Heart left ventricle (tissue), 16 donors: Measurements from ENCODE around the gene PTPRC. TPM values are rescaled to one million over a fixed set of nuclear protein-coding genes. Genes with fewer than 3 reads are reported as not detected.

Experiments
- ATAC-seq, 4 donors: fragments of 200-7000 bp; cut with Tn5 transposase; one replicate each; pipeline ENCODE4 v1.9.1; 2020 to 2022; ENCODE audit warnings: moderate library complexity in 4 of 4, mild to moderate bottlenecking in 3 of 4, moderate number of reproducible peaks in 1 of 4
- DNase-seq, 5 donors: peaks; one replicate each; pipeline ENCODE4 v3.0.0-alpha.2; 2020
- H3K27ac ChIP-seq, 12 donors: fragments of 200-600 bp; sonication (generic) in 4 of 12; one replicate each; pipeline versions ENCODE4 v1.5.0 to v1.8.0; 2016 to 2022; ENCODE audit warnings: mild to moderate bottlenecking in 2 of 12
- H3K27me3 ChIP-seq, 9 donors: fragments of 200-600 bp; sonication (generic) in 2 of 9; one replicate each; pipeline versions ENCODE4 v1.5.1 to v1.8.0; 2016 to 2022; ENCODE audit warnings: mild to moderate bottlenecking in 3 of 9
- H3K36me3 ChIP-seq, 9 donors: fragments of 200-600 bp; sonication (generic) in 2 of 9; one replicate each; pipeline versions ENCODE4 v1.5.0 to v1.8.0; 2018 to 2022; ENCODE audit warnings: mild to moderate bottlenecking in 2 of 9
- H3K4me1 ChIP-seq, 12 donors: fragments of 200-600 bp; sonication (generic) in 4 of 12; one replicate each; pipeline versions ENCODE4 v1.5.0 to v1.8.0; 2016 to 2022; ENCODE audit warnings: mild to moderate bottlenecking in 3 of 12
- H3K4me3 ChIP-seq, 12 donors: fragments of 200-600 bp; sonication (generic) in 4 of 12; one replicate each; pipeline versions ENCODE4 v1.5.0 to v1.8.0; 2017 to 2022; ENCODE audit warnings: mild to moderate bottlenecking in 9 of 12, moderate library complexity in 4 of 12
- H3K9me3 ChIP-seq, 12 donors: fragments of 200-600 bp; sonication (generic) in 4 of 12; one replicate each; pipeline versions ENCODE4 v1.5.0 to v1.8.0; 2016 to 2022; ENCODE audit warnings: mild to moderate bottlenecking in 1 of 12
- CTCF ChIP-seq, 12 donors: fragments of 200-600 bp; sonication (generic) in 4 of 12; IDR thresholded peaks; one replicate each; pipeline versions ENCODE4 v1.5.0 to v1.8.0; 2018 to 2022; ENCODE audit warnings: antibody characterized with exemption in 12 of 12, mild to moderate bottlenecking in 5 of 12
- POLR2A ChIP-seq, 2 donors: fragments of 450-650 bp; IDR thresholded peaks; one replicate each; pipeline ENCODE4 v1.6.1; 2017; ENCODE audit warnings: antibody characterized with exemption in 2 of 2, mild to moderate bottlenecking in 2 of 2, moderate library complexity in 2 of 2
- WGBS, 4 donors: extraction: QIAGEN DNeasy Blood & Tissue Kit in 2 of 4; methylation state at CpG; one replicate each; pipeline versions ENCODE4 v1.1.5 to v1.1.7; 2013 to 2018; 5-methylcytosine and 5-hydroxymethylcytosine counted together
- intact Hi-C, 10 donors: fragments of 100-400 bp; cut with DNase I; formaldehyde crosslinking; loops; one replicate each; pipeline versions ENCODE4 v1.11.1 to v1.14.2; 2022
- polyA plus RNA-seq, 2 donors: library from polyadenylated mRNA; stranded (reverse); fragments of 200-250 nt; gene quantifications; one replicate each; pipeline ENCODE4 v1.2.3, GENCODE V29; 2013
- total RNA-seq, 9 donors: library from RNA; depleted of rRNA in 2 of 9; stranded (reverse); fragments of >200 nt in 2 of 9; fragmentation: NEBNext Ultra II Directional in 3 of 9; extraction: Animal tissue kit (Norgen Biotek cat#: 25700) in 3 of 9; gene quantifications; one replicate each; pipeline versions ENCODE4 v1.1.0 to v1.2.4, GENCODE V29; 2016 to 2023
- donor health status: ischemic (EF 13 %, LVEDD 7.1; RV severe dilation, severe dysfunction).
- donor health status: healthy with polysubstance abuse.
- donor health status: DM: no; HTN: yes; CAD: no.
- donor health status: DM: no; HTN: no; CAD: no.
- donor health status: ischemic (EF 25% LVEDD 6.9; RV normal size, moderate dysfunction).
- donor health status: ischemic (EF 25% LVEDD 5.7; RV mildly dilated, moderate dysfunction).
- donor health status: healthy.
- donor health status: DM: yes; HTN: yes; CAD: no.
- donor health status: ischemic (EF 35%, LVEDD 5.7; RV mildly dilated, moderate dysfunction).
- donor health status: nonischemic (EF 11% LVEDD 7.7; RV severe dilation, severe dysfunction).
- donor health status: DM: yes; HTN: yes; CAD: no.
- donor health status: PGD.
- donor health status: ischemic (EF 29% LVEDD 5.4; RV normal size, mild dysfunction).
- donor health status: nonischemic (EF 23%, LVEDD 6.1; RV moderate dilation, normal function).

Gene PTPRC
- total and polyA plus RNA-seq, 11 donors, result 0.65 to 99.3 (median 4.4) TPM

- ATAC-seq (no peak), DNase-seq (no peak)
- H3K27ac ChIP-seq, result peak overlapping the region in 1 of 12 donors; percentile 63
- intact Hi-C loops, result no loop called here
- H3K4me3 ChIP-seq, result no peak overlapping the region
- H3K27me3 ChIP-seq, result no peaks in the 10 kb centered on the region
- peaks cover 0 to 84% (median 0%) of the 10 kb centered on the region in 12 donors for H3K4me1 ChIP-seq
- H3K36me3 ChIP-seq, result peaks cover 0 to 10% (median 0%) of the 10 kb centered on the region in 9 donors
- TF ChIP-seq POLR2A (IDR thresholded peaks at IDR 0.05) (no peak), CTCF (IDR thresholded peaks at IDR 0.05) (no peak)
- H3K9me3 ChIP-seq, result no peaks in the 10 kb centered on the region
Observed at GRCh38 chr1:198667807-198668206, 29.0 kb downstream of the PTPRC start.

GRCh38 chr1:198669023-198669698, 30.3 kb downstream of the PTPRC start:
- no peaks in the 10 kb centered on the region for H3K9me3 ChIP-seq
- H3K27ac ChIP-seq, result peak overlapping the region in 1 of 12 donors; percentile 63
- intact Hi-C loops, result no loop called here
- peak in 2 of 4 donors; percentile 58 to 71 for ATAC-seq
- no peak for DNase-seq
- WGBS, 4 donors, result 70 to 74% (median 73%) methylated on average over 5 of the region's 5 CpGs
- H3K27me3 ChIP-seq, result no peaks in the 10 kb centered on the region
- peaks cover 0 to 10% (median 0%) of the 10 kb centered on the region in 9 donors for H3K36me3 ChIP-seq
- H3K4me3 ChIP-seq, result no peak overlapping the region
- H3K4me1 ChIP-seq, result peaks cover 0 to 84% (median 0%) of the 10 kb centered on the region in 12 donors
- TF ChIP-seq POLR2A (IDR thresholded peaks at IDR 0.05) (no peak), CTCF (IDR thresholded peaks at IDR 0.05) (no peak)

GRCh38 chr1:198669771-198670170, 30.9 kb downstream of the PTPRC start:
- no peak for TF ChIP-seq CTCF (IDR thresholded peaks at IDR 0.05)
- intact Hi-C loops, result no loop called here
- peaks cover 0 to 86% (median 0%) of the 10 kb centered on the region in 12 donors for H3K4me1 ChIP-seq
- peak overlapping the region in 1 of 12 donors; percentile 63 for H3K27ac ChIP-seq
- ATAC-seq (no peak), DNase-seq (no peak)
- H3K27me3 ChIP-seq, result no peaks in the 10 kb centered on the region
- H3K9me3 ChIP-seq, result no peaks in the 10 kb centered on the region
- peaks cover 0 to 10% (median 0%) of the 10 kb centered on the region in 9 donors for H3K36me3 ChIP-seq
- no peak overlapping the region for H3K4me3 ChIP-seq
- 69 to 97% (median 96%) methylated on average over 2 of the region's 2 CpGs for WGBS, 4 donors

GRCh38 chr1:198671136-198671535, 32.3 kb downstream of the PTPRC start:
- Histone ChIP-seq H3K4me3 (no peak overlapping the region), H3K27me3 (no peaks in the 10 kb centered on the region), H3K9me3 (no peaks in the 10 kb centered on the region), H3K27ac (peak overlapping the region in 1 of 12 donors; percentile 63), H3K4me1 (peaks cover 0 to 87% (median 0%) of the 10 kb centered on the region in 12 donors), H3K36me3 (peaks cover 0 to 1% (median 0%) of the 10 kb centered on the region in 9 donors)
- DNase-seq (no peak), ATAC-seq (no peak)
- intact Hi-C loops, result no loop called here
- 77 to 82% (median 79%) methylated on average over 1 of the region's 1 CpG for WGBS, 4 donors
- no peak for TF ChIP-seq POLR2A (IDR thresholded peaks at IDR 0.05)
- TF ChIP-seq CTCF (IDR thresholded peaks at IDR 0.05), result no peak
